ENCODE measurements around the gene PALMD.

GRCh38 chr1:99648107-99648506, 2.2 kb downstream of the PALMD start:
- TF ChIP-seq POLR2A (IDR thresholded peaks at IDR 0.05) (no peak), CTCF (IDR thresholded peaks at IDR 0.05) (no peak)
